Fibroblast of lung (primary cell): ENCODE measurements around the gene DLX4. TPM values are rescaled to one million over a fixed set of nuclear protein-coding genes. Genes with fewer than 3 reads are reported as not detected.
A peak's percentile ranks its signal among the peaks of the same experiment; 100 is the strongest.

Source experiments
- DNase-seq, 2 donors: peaks; one replicate each; pipeline versions ENCODE4 v3.0.0 to v3.0.0-alpha.2; 2010; ENCODE audit warnings: low read depth in 2 of 2
- H2AFZ ChIP-seq: 2 replicates; pipeline ENCODE4 v1.5.1; 2012; ENCODE audit warnings: low read length, control low read depth, inconsistent platforms
- H3K27ac ChIP-seq: 2 replicates; pipeline ENCODE4 v1.5.1; 2011; ENCODE audit warnings: low read length, control low read depth; ENCODE audit not compliant: insufficient read depth
- H3K27me3 ChIP-seq: 2 replicates; pipeline ENCODE4 v1.5.1; 2011; ENCODE audit warnings: mild to moderate bottlenecking, low read length; ENCODE audit not compliant: control insufficient read depth, insufficient read depth
- H3K36me3 ChIP-seq: 2 replicates; pipeline ENCODE4 v1.5.1; 2011; ENCODE audit warnings: low read length; ENCODE audit not compliant: control insufficient read depth, insufficient read depth
- H3K4me1 ChIP-seq: 2 replicates; pipeline ENCODE4 v1.5.1; 2011; ENCODE audit warnings: low read length; ENCODE audit not compliant: control insufficient read depth, insufficient read depth; ENCODE audit errors: extremely low read depth
- H3K4me2 ChIP-seq: 2 replicates; pipeline ENCODE4 v1.5.1; 2011; ENCODE audit warnings: low read length, control low read depth; ENCODE audit not compliant: insufficient read depth; ENCODE audit errors: extremely low read depth
- H3K4me3 ChIP-seq, 4 experiments: fragments of 200-600 bp in 1 of 4; sonication (generic) in 1 of 4; replicated peaks in 1 of 4; 2 replicates each; pipeline ENCODE4 v1.5.1; 2011 to 2016; ENCODE audit warnings: low read length in 4 of 4, low read depth in 3 of 4, mild to moderate bottlenecking in 3 of 4, control low read depth in 2 of 4, inconsistent platforms in 1 of 4, mixed read lengths in 1 of 4; ENCODE audit not compliant: insufficient read depth in 1 of 4; ENCODE audit errors: control extremely low read depth in 1 of 4
- H3K79me2 ChIP-seq: 2 replicates; pipeline ENCODE4 v1.5.1; 2012; ENCODE audit warnings: mild to moderate bottlenecking, low read length, inconsistent platforms; ENCODE audit not compliant: control insufficient read depth, insufficient read depth
- H3K9ac ChIP-seq: 2 replicates; pipeline ENCODE4 v1.5.1; 2011; ENCODE audit warnings: mild to moderate bottlenecking, low read length, control low read depth; ENCODE audit not compliant: insufficient read depth
- H3K9me3 ChIP-seq: 2 replicates; pipeline ENCODE4 v1.5.1; 2012; ENCODE audit warnings: low read depth, low read length; ENCODE audit not compliant: control insufficient read depth, insufficient read depth
- H4K20me1 ChIP-seq: 2 replicates; pipeline ENCODE4 v1.5.1; 2011; ENCODE audit warnings: low read length; ENCODE audit not compliant: control insufficient read depth, insufficient read depth; ENCODE audit errors: extremely low read depth
- EZH2 ChIP-seq: IDR thresholded peaks from 2 replicates; pipeline ENCODE4 v1.5.1; 2012; ENCODE audit warnings: low read length, control low read depth, mild to moderate bottlenecking; ENCODE audit errors: missing control alignments
- polyA plus RNA-seq, 2 donors: library from polyadenylated mRNA; depleted of rRNA in 1 of 2; stranded (reverse) in 1 of 2; unstranded in 1 of 2; fragments of >200 nt; gene quantifications; 2 replicates each; pipeline ENCODE4 v1.2.1, GENCODE V29; 2011 to 2012; ENCODE audit warnings: missing spikeins in 1 of 2
- total RNA-seq: library from RNA; depleted of rRNA; stranded (reverse); fragments of >200 nt; gene quantifications from 2 replicates; pipeline ENCODE4 v1.2.1, GENCODE V29; 2014
- TF ChIP-seq, protein P1 (sequence below), 2 donors: IDR thresholded peaks in 1 of 2; conservative IDR thresholded peaks in 1 of 2; 1 replicate in 1 of 2; 2 replicates in 1 of 2; pipeline ENCODE4 v1.5.1; 2011 to 2012; ENCODE audit warnings: low read length in 2 of 2, control low read depth in 1 of 2, inconsistent platforms in 1 of 2, low read depth in 1 of 2, mild to moderate bottlenecking in 1 of 2

Gene DLX4
- total and polyA plus RNA-seq, 2 donors (not counting 1 experiment from before 2014, with no cell fraction given), result not detected

DNA sequence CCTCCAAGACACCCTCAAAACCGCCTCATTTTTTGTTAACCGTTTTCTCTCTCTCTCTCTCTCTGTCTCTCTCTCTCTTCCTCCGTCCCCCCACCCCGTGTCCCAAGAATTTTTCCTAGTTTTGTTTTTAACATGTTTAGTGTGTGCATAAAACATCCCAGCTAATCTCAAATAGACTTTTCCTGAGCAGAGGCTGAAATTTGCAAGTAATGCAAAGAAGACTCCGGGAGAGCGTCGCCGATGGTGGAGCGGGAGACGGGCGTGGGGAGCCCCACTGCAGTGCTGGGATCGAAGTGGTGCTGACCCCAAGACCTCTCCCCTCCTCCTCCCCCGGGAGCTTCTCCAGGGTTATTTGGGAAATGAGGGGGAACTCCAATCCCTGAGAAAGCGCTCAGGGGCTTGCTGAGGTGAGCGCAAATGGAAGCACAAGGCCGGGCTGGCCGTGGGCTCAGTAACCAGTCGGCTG is 4.7 kb upstream of the DLX4 start:
- H3K4me3 ChIP-seq, result no peak overlapping the region
- TF ChIP-seq, protein P1, sequence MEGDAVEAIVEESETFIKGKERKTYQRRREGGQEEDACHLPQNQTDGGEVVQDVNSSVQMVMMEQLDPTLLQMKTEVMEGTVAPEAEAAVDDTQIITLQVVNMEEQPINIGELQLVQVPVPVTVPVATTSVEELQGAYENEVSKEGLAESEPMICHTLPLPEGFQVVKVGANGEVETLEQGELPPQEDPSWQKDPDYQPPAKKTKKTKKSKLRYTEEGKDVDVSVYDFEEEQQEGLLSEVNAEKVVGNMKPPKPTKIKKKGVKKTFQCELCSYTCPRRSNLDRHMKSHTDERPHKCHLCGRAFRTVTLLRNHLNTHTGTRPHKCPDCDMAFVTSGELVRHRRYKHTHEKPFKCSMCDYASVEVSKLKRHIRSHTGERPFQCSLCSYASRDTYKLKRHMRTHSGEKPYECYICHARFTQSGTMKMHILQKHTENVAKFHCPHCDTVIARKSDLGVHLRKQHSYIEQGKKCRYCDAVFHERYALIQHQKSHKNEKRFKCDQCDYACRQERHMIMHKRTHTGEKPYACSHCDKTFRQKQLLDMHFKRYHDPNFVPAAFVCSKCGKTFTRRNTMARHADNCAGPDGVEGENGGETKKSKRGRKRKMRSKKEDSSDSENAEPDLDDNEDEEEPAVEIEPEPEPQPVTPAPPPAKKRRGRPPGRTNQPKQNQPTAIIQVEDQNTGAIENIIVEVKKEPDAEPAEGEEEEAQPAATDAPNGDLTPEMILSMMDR (conservative IDR thresholded peaks at IDR 0.05 in 1 of 2, IDR thresholded peaks at IDR 0.05 in 1 of 2; ENCODE audit: low read depth in 1 of 2, low read length in 2 of 2), result no peak
- TF ChIP-seq EZH2, result no peak
- H3K79me2 ChIP-seq, result no peaks in the 10 kb centered on the region
- H3K27ac ChIP-seq, result no peak overlapping the region
- H3K9ac ChIP-seq, result no peak overlapping the region
- H2AFZ ChIP-seq, result no peak overlapping the region
- no peak overlapping the region for H3K4me2 ChIP-seq
- DNase-seq, result peak in 1 of 2 donors; percentile 12
- H3K27me3 ChIP-seq, result peaks cover 69% of the 10 kb centered on the region
- H3K9me3 ChIP-seq, result no peaks in the 10 kb centered on the region
- H4K20me1 ChIP-seq, result no peaks in the 10 kb centered on the region
- peaks cover 5% of the 10 kb centered on the region for H3K4me1 ChIP-seq
- no peaks in the 10 kb centered on the region for H3K36me3 ChIP-seq

DNA sequence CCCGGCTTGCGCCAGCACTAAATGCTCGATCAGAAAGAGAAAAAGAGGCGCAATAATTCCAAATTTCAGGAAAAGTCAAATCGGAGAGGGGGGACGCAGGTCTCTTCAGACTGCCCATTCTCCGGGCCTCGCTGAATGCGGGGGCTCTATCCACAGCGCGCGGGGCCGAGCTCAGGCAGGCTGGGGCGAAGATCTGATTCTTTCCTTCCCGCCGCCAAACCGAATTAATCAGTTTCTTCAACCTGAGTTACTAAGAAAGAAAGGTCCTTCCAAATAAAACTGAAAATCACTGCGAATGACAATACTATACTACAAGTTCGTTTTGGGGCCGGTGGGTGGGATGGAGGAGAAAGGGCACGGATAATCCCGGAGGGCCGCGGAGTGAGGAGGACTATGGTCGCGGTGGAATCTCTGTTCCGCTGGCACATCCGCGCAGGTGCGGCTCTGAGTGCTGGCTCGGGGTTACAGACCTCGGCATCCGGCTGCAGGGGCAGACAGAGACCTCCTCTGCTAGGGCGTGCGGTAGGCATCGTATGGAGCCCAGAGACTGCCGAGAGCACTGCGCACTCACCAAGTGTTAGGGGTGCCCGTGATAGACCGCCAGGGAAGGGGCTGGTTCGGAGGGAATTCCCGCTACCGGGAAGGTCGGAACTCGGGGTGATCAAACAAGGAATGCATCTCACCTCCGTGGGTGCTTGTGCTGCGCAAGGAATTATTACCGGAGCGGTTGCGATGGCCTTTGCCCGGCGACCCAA is 4.0 kb upstream of the DLX4 start:
- no peaks in the 10 kb centered on the region for H4K20me1 ChIP-seq
- H3K4me2 ChIP-seq, result no peak overlapping the region
- no peaks in the 10 kb centered on the region for H3K9me3 ChIP-seq

DNA sequence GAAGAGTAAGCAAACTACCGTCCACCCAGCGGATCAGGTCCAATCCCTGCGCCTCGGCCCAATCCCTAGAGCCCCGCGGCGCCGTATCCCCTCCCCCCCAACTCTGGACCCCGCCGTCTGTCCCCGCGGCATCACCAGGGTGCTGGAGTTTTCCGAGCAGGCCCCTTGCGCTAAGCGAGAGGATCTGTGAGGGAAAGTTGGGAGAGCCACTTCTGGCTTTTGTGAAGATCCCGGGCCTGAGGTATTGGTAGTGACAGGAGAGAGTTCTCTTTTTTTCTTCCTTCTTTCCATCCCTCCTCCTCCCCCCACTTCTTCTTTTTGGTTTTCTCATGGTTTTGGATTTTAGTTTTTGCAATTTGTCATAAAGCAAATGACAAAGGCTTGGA is 3.5 kb upstream of the DLX4 start:
- no peaks in the 10 kb centered on the region for H4K20me1 ChIP-seq
- no peak overlapping the region for H3K27ac ChIP-seq
- H3K36me3 ChIP-seq, result no peaks in the 10 kb centered on the region
- TF ChIP-seq EZH2, result no peak
- TF ChIP-seq, protein P1 (conservative IDR thresholded peaks at IDR 0.05 in 1 of 2, IDR thresholded peaks at IDR 0.05 in 1 of 2; ENCODE audit: low read depth in 1 of 2, low read length in 2 of 2), result no peak
- H3K9ac ChIP-seq, result no peak overlapping the region
- no peak overlapping the region for H3K4me2 ChIP-seq
- no peaks in the 10 kb centered on the region for H3K9me3 ChIP-seq
- no peak overlapping the region for H2AFZ ChIP-seq
- no peak overlapping the region for H3K4me3 ChIP-seq
- no peak for DNase-seq
- H3K4me1 ChIP-seq, result peaks cover 5% of the 10 kb centered on the region
- H3K79me2 ChIP-seq, result no peaks in the 10 kb centered on the region
- peaks cover 79% of the 10 kb centered on the region for H3K27me3 ChIP-seq

More for the DNA sequence above, 4.0 kb upstream of the DLX4 start:
- no peak overlapping the region for H2AFZ ChIP-seq
- DNase-seq, result no peak
- H3K79me2 ChIP-seq, result no peaks in the 10 kb centered on the region
- H3K36me3 ChIP-seq, result no peaks in the 10 kb centered on the region
- H3K27ac ChIP-seq, result no peak overlapping the region
- peak; percentile 81 for TF ChIP-seq EZH2
- TF ChIP-seq, protein P1 (conservative IDR thresholded peaks at IDR 0.05 in 1 of 2, IDR thresholded peaks at IDR 0.05 in 1 of 2; ENCODE audit: low read depth in 1 of 2, low read length in 2 of 2), result no peak
- no peak overlapping the region for H3K4me3 ChIP-seq
- peaks cover 73% of the 10 kb centered on the region for H3K27me3 ChIP-seq
- peaks cover 5% of the 10 kb centered on the region for H3K4me1 ChIP-seq
- no peak overlapping the region for H3K9ac ChIP-seq
